Measurements from ENCODE around the gene SDR42E2.

DNA sequence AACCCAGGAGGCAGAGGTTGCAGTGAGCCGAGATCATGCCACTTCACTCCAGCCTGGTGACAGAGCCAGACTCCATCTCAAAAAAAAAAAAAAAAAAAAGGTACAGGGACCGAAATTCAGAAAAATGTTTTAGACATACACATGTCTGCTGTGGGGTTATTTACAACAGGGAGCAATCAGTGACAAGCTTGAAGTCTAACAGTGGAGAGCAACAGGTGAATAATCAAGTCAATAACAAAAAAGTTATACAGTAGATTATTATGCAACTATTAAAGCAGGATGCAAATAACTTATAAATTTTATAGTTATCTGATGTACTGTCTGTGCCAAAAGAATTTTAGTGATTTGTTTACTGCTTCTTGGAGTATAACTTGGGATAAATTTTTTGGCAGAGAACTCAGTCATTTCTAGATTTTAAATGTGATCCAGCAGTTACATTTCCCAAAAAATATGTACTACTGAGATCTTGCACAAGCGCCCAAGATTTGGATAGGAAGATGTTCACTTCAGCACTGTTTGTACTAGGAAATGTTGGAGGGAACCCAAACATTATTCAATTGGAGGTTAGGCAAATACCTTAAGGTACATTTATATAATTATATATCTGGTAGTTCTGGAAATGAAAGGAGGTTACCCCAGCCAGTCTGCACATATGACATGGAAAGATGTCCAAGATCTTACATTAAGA lies 77.9 kb downstream of the SDR42E2 start:
- no peak for TF ChIP-seq EP300 (conservative IDR thresholded peaks at IDR 0.05; ENCODE audit: poor library complexity, severe bottlenecking)
- no peak for TF ChIP-seq RAD21 (conservative IDR thresholded peaks at IDR 0.05)
- TF ChIP-seq SMC3 (conservative IDR thresholded peaks at IDR 0.05; ENCODE audit: poor library complexity) = no peak
- TF ChIP-seq TAF1 (IDR thresholded peaks at IDR 0.05; ENCODE audit: low read depth) = no peak
- TF ChIP-seq MXI1 (conservative IDR thresholded peaks at IDR 0.05; ENCODE audit: poor library complexity, severe bottlenecking) = no peak
- TF ChIP-seq EZH2 (IDR thresholded peaks at IDR 0.05; ENCODE audit: borderline replicate concordance, insufficient read depth, low read length, poor library complexity, severe bottlenecking) = no peak
- TF ChIP-seq, protein P1, sequence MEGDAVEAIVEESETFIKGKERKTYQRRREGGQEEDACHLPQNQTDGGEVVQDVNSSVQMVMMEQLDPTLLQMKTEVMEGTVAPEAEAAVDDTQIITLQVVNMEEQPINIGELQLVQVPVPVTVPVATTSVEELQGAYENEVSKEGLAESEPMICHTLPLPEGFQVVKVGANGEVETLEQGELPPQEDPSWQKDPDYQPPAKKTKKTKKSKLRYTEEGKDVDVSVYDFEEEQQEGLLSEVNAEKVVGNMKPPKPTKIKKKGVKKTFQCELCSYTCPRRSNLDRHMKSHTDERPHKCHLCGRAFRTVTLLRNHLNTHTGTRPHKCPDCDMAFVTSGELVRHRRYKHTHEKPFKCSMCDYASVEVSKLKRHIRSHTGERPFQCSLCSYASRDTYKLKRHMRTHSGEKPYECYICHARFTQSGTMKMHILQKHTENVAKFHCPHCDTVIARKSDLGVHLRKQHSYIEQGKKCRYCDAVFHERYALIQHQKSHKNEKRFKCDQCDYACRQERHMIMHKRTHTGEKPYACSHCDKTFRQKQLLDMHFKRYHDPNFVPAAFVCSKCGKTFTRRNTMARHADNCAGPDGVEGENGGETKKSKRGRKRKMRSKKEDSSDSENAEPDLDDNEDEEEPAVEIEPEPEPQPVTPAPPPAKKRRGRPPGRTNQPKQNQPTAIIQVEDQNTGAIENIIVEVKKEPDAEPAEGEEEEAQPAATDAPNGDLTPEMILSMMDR (IDR thresholded peaks at IDR 0.05; ENCODE audit: poor library complexity, severe bottlenecking) = no peak
- no peak for TF ChIP-seq POLR2AphosphoS5 (IDR thresholded peaks at IDR 0.05)

Data from neural cell (in vitro differentiated cells).